Esophagus squamous epithelium (tissue), 4 donors: ENCODE data around the gene EFCAB6.

Experiments
- CTCF ChIP-seq, 6 experiments: fragments of 450-650 bp in 4 of 6; fragments of 200-600 bp in 2 of 6; sonication (generic) in 2 of 6; IDR thresholded peaks; one replicate each; pipeline ENCODE4 v1.5.1; 2016 to 2019; ENCODE audit warnings: antibody characterized with exemption in 6 of 6, mild to moderate bottlenecking in 4 of 6, moderate library complexity in 4 of 6
- POLR2A ChIP-seq, 4 donors: fragments of 450-650 bp; IDR thresholded peaks; one replicate each; pipeline ENCODE4 v1.6.1; 2017; ENCODE audit warnings: antibody characterized with exemption in 4 of 4, mild to moderate bottlenecking in 4 of 4, moderate library complexity in 3 of 4

- TF ChIP-seq CTCF (IDR thresholded peaks at IDR 0.05) (no peak), POLR2A (IDR thresholded peaks at IDR 0.05) (no peak)
Observed at GRCh38 chr22:43847376-43848289, 35.5 kb upstream of the EFCAB6 start.
